ENCODE results near the gene FOXR2.

- TF ChIP-seq CTCF (conservative IDR thresholded peaks at IDR 0.05; ENCODE audit: low read length) (no peak), EZH2phosphoT487 (IDR thresholded peaks at IDR 0.05; ENCODE audit: borderline replicate concordance) (no peak)
Measured at GRCh38 chrX:55593296-55593695, 29.9 kb upstream of the FOXR2 start.

Measured in Loucy (cell line).